ENCODE results near the gene CCDC127. TPM values are rescaled to one million over a fixed set of nuclear protein-coding genes. Genes with fewer than 3 reads are reported as not detected.

Gene CCDC127
- total RNA-seq, 1 donor: 4.3 TPM

GRCh38 chr5:185095-186070, 32.6 kb downstream of the CCDC127 start:
- no peak overlapping the region for H2AFZ ChIP-seq (ENCODE audit: low read length)
- H3K9me3 ChIP-seq (ENCODE audit: low read depth, low read length): no peaks in the 10 kb centered on the region
- no peaks in the 10 kb centered on the region for H4K20me1 ChIP-seq (ENCODE audit: insufficient read depth, low read length)
- H3K27ac ChIP-seq (ENCODE audit: low read depth, low read length): no peak overlapping the region
- H3K4me1 ChIP-seq (ENCODE audit: insufficient read depth, low read length): peaks cover 4% of the 10 kb centered on the region
- H3K36me3 ChIP-seq (ENCODE audit: insufficient read depth, low read length): no peaks in the 10 kb centered on the region
- TF ChIP-seq, protein P1, sequence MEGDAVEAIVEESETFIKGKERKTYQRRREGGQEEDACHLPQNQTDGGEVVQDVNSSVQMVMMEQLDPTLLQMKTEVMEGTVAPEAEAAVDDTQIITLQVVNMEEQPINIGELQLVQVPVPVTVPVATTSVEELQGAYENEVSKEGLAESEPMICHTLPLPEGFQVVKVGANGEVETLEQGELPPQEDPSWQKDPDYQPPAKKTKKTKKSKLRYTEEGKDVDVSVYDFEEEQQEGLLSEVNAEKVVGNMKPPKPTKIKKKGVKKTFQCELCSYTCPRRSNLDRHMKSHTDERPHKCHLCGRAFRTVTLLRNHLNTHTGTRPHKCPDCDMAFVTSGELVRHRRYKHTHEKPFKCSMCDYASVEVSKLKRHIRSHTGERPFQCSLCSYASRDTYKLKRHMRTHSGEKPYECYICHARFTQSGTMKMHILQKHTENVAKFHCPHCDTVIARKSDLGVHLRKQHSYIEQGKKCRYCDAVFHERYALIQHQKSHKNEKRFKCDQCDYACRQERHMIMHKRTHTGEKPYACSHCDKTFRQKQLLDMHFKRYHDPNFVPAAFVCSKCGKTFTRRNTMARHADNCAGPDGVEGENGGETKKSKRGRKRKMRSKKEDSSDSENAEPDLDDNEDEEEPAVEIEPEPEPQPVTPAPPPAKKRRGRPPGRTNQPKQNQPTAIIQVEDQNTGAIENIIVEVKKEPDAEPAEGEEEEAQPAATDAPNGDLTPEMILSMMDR (IDR thresholded peaks at IDR 0.05; ENCODE audit: extremely low read depth, low read depth, low read length): no peak
- H3K79me2 ChIP-seq (ENCODE audit: insufficient read depth, low read length): no peaks in the 10 kb centered on the region
- H3K27me3 ChIP-seq (ENCODE audit: insufficient read depth, low read length): peaks cover 23% of the 10 kb centered on the region
- peak; percentile 75 for DNase-seq (ENCODE audit: insufficient read length, low spot score, missing footprints)
- no peak overlapping the region for H3K4me2 ChIP-seq (ENCODE audit: insufficient read depth, low read length)
- no peak overlapping the region for H3K4me3 ChIP-seq (ENCODE audit: insufficient read depth, low read length)

GRCh38 chr5:184471-184870, 33.5 kb downstream of the CCDC127 start:
- peaks cover 4% of the 10 kb centered on the region for H3K4me1 ChIP-seq (ENCODE audit: insufficient read depth, low read length)
- no peaks in the 10 kb centered on the region for H3K9me3 ChIP-seq (ENCODE audit: low read depth, low read length)
- H3K79me2 ChIP-seq (ENCODE audit: insufficient read depth, low read length): no peaks in the 10 kb centered on the region
- no peaks in the 10 kb centered on the region for H3K36me3 ChIP-seq (ENCODE audit: insufficient read depth, low read length)
- peaks cover 21% of the 10 kb centered on the region for H3K27me3 ChIP-seq (ENCODE audit: insufficient read depth, low read length)
- TF ChIP-seq, protein P1 (IDR thresholded peaks at IDR 0.05; ENCODE audit: extremely low read depth, low read depth, low read length): no peak
- no peaks in the 10 kb centered on the region for H4K20me1 ChIP-seq (ENCODE audit: insufficient read depth, low read length)
- H3K27ac ChIP-seq (ENCODE audit: low read depth, low read length): no peak overlapping the region
- H2AFZ ChIP-seq (ENCODE audit: low read length): no peak overlapping the region
- no peak overlapping the region for H3K4me3 ChIP-seq (ENCODE audit: insufficient read depth, low read length)
- peak; percentile 54 for DNase-seq (ENCODE audit: insufficient read length, low spot score, missing footprints)
- H3K4me2 ChIP-seq (ENCODE audit: insufficient read depth, low read length): no peak overlapping the region

DNA sequence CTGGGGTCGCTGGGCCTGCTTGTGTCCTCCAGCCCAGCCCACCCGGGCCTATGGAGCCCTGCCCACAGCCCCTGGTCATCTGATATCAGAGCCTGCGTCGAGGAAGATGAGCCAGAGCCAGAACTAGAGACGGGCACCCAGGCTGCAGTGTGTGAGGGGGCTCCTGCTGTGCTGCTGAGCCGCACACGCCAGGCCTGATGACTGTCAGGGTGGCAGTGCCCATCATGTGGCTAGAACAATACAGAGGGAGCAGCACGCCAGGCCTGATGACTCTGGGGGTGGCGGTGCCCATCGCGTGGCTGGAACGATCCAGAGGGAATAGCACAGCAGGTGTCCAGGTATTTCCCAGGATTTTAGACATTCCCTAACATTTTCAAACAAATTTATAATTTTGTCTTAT, 35.8 kb downstream of the CCDC127 start:
- no peaks in the 10 kb centered on the region for H3K9me3 ChIP-seq (ENCODE audit: low read depth, low read length)
- H3K4me3 ChIP-seq (ENCODE audit: insufficient read depth, low read length): no peak overlapping the region
- H3K27me3 ChIP-seq (ENCODE audit: insufficient read depth, low read length): peaks cover 35% of the 10 kb centered on the region
- TF ChIP-seq, protein P1 (IDR thresholded peaks at IDR 0.05; ENCODE audit: extremely low read depth, low read depth, low read length): no peak
- H4K20me1 ChIP-seq (ENCODE audit: insufficient read depth, low read length): no peaks in the 10 kb centered on the region
- DNase-seq (ENCODE audit: insufficient read length, low spot score, missing footprints): peak; percentile 17
- no peak overlapping the region for H3K27ac ChIP-seq (ENCODE audit: low read depth, low read length)
- no peaks in the 10 kb centered on the region for H3K79me2 ChIP-seq (ENCODE audit: insufficient read depth, low read length)
- no peak overlapping the region for H2AFZ ChIP-seq (ENCODE audit: low read length)
- H3K36me3 ChIP-seq (ENCODE audit: insufficient read depth, low read length): no peaks in the 10 kb centered on the region
- H3K4me2 ChIP-seq (ENCODE audit: insufficient read depth, low read length): no peak overlapping the region
- no peaks in the 10 kb centered on the region for H3K4me1 ChIP-seq (ENCODE audit: insufficient read depth, low read length)

- H3K4me3 ChIP-seq (ENCODE audit: insufficient read depth, low read length): no peak overlapping the region
- no peak overlapping the region for H3K4me2 ChIP-seq (ENCODE audit: insufficient read depth, low read length)
- no peak overlapping the region for H3K27ac ChIP-seq (ENCODE audit: low read depth, low read length)
- no peaks in the 10 kb centered on the region for H3K4me1 ChIP-seq (ENCODE audit: insufficient read depth, low read length)
- DNase-seq (ENCODE audit: insufficient read length, low spot score, missing footprints): no peak
- H2AFZ ChIP-seq (ENCODE audit: low read length): no peak overlapping the region
- no peaks in the 10 kb centered on the region for H3K36me3 ChIP-seq (ENCODE audit: insufficient read depth, low read length)
- peaks cover 35% of the 10 kb centered on the region for H3K27me3 ChIP-seq (ENCODE audit: insufficient read depth, low read length)
- TF ChIP-seq, protein P1 (IDR thresholded peaks at IDR 0.05; ENCODE audit: extremely low read depth, low read depth, low read length): no peak
- no peaks in the 10 kb centered on the region for H4K20me1 ChIP-seq (ENCODE audit: insufficient read depth, low read length)
- no peaks in the 10 kb centered on the region for H3K79me2 ChIP-seq (ENCODE audit: insufficient read depth, low read length)
- no peaks in the 10 kb centered on the region for H3K9me3 ChIP-seq (ENCODE audit: low read depth, low read length)
Measured at GRCh38 chr5:181566-181965, 36.4 kb downstream of the CCDC127 start.

All from osteoblast (primary cell).